HFF-Myc (cell line): ENCODE results near the gene TTC39C.
"Not testable (repeated sequence)": the region's sequence is repeated elsewhere in the genome, so short reads cannot be mapped to it uniquely, and the experiment has no call there.

ENCODE experiments used
- DNase-seq: peaks from one replicate; pipeline ENCODE4 v3.0.0-alpha.2; 2011; ENCODE audit warnings: low read depth; ENCODE audit errors: extremely low read depth
- H3K4me3 ChIP-seq: replicated peaks from 2 replicates; pipeline ENCODE4 v1.5.1; 2011; ENCODE audit warnings: low read depth, mild to moderate bottlenecking, control low read depth, low read length
- CTCF ChIP-seq: IDR thresholded peaks from 2 replicates; pipeline ENCODE4 v1.5.1; 2012; ENCODE audit warnings: mild to moderate bottlenecking, low read depth, low read length, control low read depth; ENCODE audit errors: missing control alignments

Gene TTC39C

GRCh38 chr18:24071779-24072178 is 57.2 kb downstream of the TTC39C start:
- no peak for TF ChIP-seq CTCF
- DNase-seq: no peak
- no peak overlapping the region for H3K4me3 ChIP-seq

- no peak for TF ChIP-seq CTCF
- H3K4me3 ChIP-seq: no peak overlapping the region
- DNase-seq: no peak
These were observed 58.2 kb downstream of the TTC39C start for GRCh38 chr18:24072743-24073142.

- TF ChIP-seq CTCF: no peak
- no peak for DNase-seq
- no peak overlapping the region for H3K4me3 ChIP-seq
These were observed 59.2 kb downstream of the TTC39C start for GRCh38 chr18:24073791-24074190.

GRCh38 chr18:24074757-24075156 is 60.2 kb downstream of the TTC39C start:
- H3K4me3 ChIP-seq, DNase-seq: not testable (repeated sequence)

GRCh38 chr18:24075767-24076597 is 61.4 kb downstream of the TTC39C start:
- peak; percentile 97 for DNase-seq
- TF ChIP-seq CTCF: peak; percentile 48
- no peak overlapping the region for H3K4me3 ChIP-seq

- no peak for TF ChIP-seq CTCF
- no peak overlapping the region for H3K4me3 ChIP-seq
- DNase-seq: no peak
These were observed 62.4 kb downstream of the TTC39C start for GRCh38 chr18:24076950-24077349.

- TF ChIP-seq CTCF: no peak
- no peak for DNase-seq
These were observed 63.8 kb downstream of the TTC39C start for GRCh38 chr18:24078391-24078790.

More at GRCh38 chr18:24078391-24078790, 63.8 kb downstream of the TTC39C start:
- H3K4me3 ChIP-seq: no peak overlapping the region
